IMR-90 (cell line): ENCODE results near the gene NES. TPM values are rescaled to one million over a fixed set of nuclear protein-coding genes. Genes with fewer than 3 reads are reported as not detected.

Source experiments
- ATAC-seq: fragments of 200-7000 bp; cut with Tn5 transposase; 2 replicates; pipeline ENCODE4 v1.9.1; 2020; ENCODE audit warnings: low read depth, mild to moderate bottlenecking, moderate library complexity
- BruUV-seq: library from RNA; stranded (reverse); fragments of 400-500 nt; replicated peaks from 2 replicates; lab custom pipeline; 2021; lab: Mats Ljungman, UMichigan
- CTCF ChIA-PET: fragments of 300-600 bp; formaldehyde crosslinking; extraction: SDS; loops from one replicate; lab custom pipeline; 2021; ENCODE audit warnings: antibody characterized with exemption; lab: Yijun Ruan, JAX
- POLR2A ChIA-PET: fragments of 300-600 bp; sonication (Branson Sonifier 250); formaldehyde crosslinking; loops from one replicate; lab custom pipeline; 2022; ENCODE audit warnings: antibody characterized with exemption; ENCODE audit not compliant: unreplicated experiment; lab: Charles Lee
- DNase-seq: peaks from one replicate; pipeline ENCODE4 v3.0.0; 2013
- H2AFZ ChIP-seq: replicated peaks from 2 replicates; pipeline ENCODE3; 2013; ENCODE audit warnings: low read length, mild to moderate bottlenecking; ENCODE audit not compliant: poor library complexity
- H2AK5ac ChIP-seq: 2 replicates; pipeline ENCODE4 v1.6.1; 2013; ENCODE audit warnings: low read depth, low read length, inconsistent platforms
- H2AK9ac ChIP-seq: replicated peaks from 2 replicates; pipeline ENCODE3; 2013; ENCODE audit warnings: mild to moderate bottlenecking, low read depth, low read length, moderate library complexity; ENCODE audit not compliant: poor library complexity
- H2BK120ac ChIP-seq: 2 replicates; pipeline ENCODE4 v1.6.1; 2013; ENCODE audit warnings: low read depth, low read length, inconsistent platforms
- H2BK15ac ChIP-seq: 3 replicates; pipeline ENCODE4 v1.6.1; 2013; ENCODE audit warnings: low read depth, low read length, inconsistent platforms
- H2BK20ac ChIP-seq: 2 replicates; pipeline ENCODE4 v1.6.1; 2013; ENCODE audit warnings: low read depth, mild to moderate bottlenecking, inconsistent platforms, low read length, moderate library complexity
- H2BK5ac ChIP-seq: 2 replicates; pipeline ENCODE4 v1.6.1; 2013; ENCODE audit warnings: mild to moderate bottlenecking, low read depth, low read length, inconsistent platforms; ENCODE audit not compliant: poor library complexity, severe bottlenecking
- H3K14ac ChIP-seq: replicated peaks from 2 replicates; pipeline ENCODE4 v1.6.1; 2013; ENCODE audit warnings: low read depth, low read length, inconsistent platforms
- H3K18ac ChIP-seq: 2 replicates; pipeline ENCODE4 v1.6.1; 2013; ENCODE audit warnings: low read depth, low read length, control low read depth
- H3K23ac ChIP-seq: 2 replicates; pipeline ENCODE4 v1.6.1; 2013; ENCODE audit warnings: low read depth, low read length, inconsistent platforms
- H3K27ac ChIP-seq: 2 replicates; pipeline ENCODE4 v1.5.1; 2013; ENCODE audit warnings: mild to moderate bottlenecking, control low read depth, low read length; ENCODE audit not compliant: insufficient read depth
- H3K27me3 ChIP-seq: 2 replicates; pipeline ENCODE4 v1.6.1; 2013; ENCODE audit warnings: low read length; ENCODE audit not compliant: control insufficient read depth, insufficient read depth
- H3K36me3 ChIP-seq: 2 replicates; pipeline ENCODE4 v1.6.1; 2013; ENCODE audit warnings: low read length, mixed read lengths; ENCODE audit not compliant: control insufficient read depth, insufficient read depth
- H3K4ac ChIP-seq: 2 replicates; pipeline ENCODE4 v1.6.1; 2013; ENCODE audit warnings: low read depth, low read length, inconsistent platforms
- H3K4me1 ChIP-seq: 2 replicates; pipeline ENCODE4 v1.6.1; 2013; ENCODE audit warnings: low read length, mixed read lengths; ENCODE audit not compliant: control insufficient read depth, insufficient read depth
- H3K4me2 ChIP-seq: 2 replicates; pipeline ENCODE4 v1.6.1; 2013; ENCODE audit warnings: low read depth, mild to moderate bottlenecking, control low read depth, low read length, moderate library complexity
- H3K4me3 ChIP-seq: 2 replicates; pipeline ENCODE4 v1.5.1; 2013; ENCODE audit warnings: low read depth, mild to moderate bottlenecking, control low read depth, low read length, moderate library complexity; ENCODE audit not compliant: insufficient read depth
- H3K56ac ChIP-seq: 2 replicates; pipeline ENCODE4 v1.6.1; 2013; ENCODE audit warnings: low read length, inconsistent platforms; ENCODE audit not compliant: insufficient read depth; ENCODE audit errors: extremely low read depth
- H3K79me1 ChIP-seq, 2 experiments: 2 replicates each; pipeline ENCODE4 v1.6.1; 2013; ENCODE audit warnings: low read length in 2 of 2, inconsistent platforms in 1 of 2, low read depth in 1 of 2
- H3K9ac ChIP-seq: 2 replicates; pipeline ENCODE4 v1.6.1; 2013; ENCODE audit warnings: low read depth, low read length, control low read depth
- H3K9me1 ChIP-seq: 2 replicates; pipeline ENCODE4 v1.6.1; 2013; ENCODE audit warnings: low read length, inconsistent platforms; ENCODE audit not compliant: insufficient read depth
- H3K9me3 ChIP-seq: 2 replicates; pipeline ENCODE4 v1.6.1; 2013; ENCODE audit warnings: low read length; ENCODE audit not compliant: control insufficient read depth, insufficient read depth
- H4K20me1 ChIP-seq: 2 replicates; pipeline ENCODE4 v1.6.1; 2013; ENCODE audit warnings: low read length, inconsistent platforms; ENCODE audit not compliant: insufficient read depth
- H4K5ac ChIP-seq: 2 replicates; pipeline ENCODE4 v1.6.1; 2013; ENCODE audit warnings: mild to moderate bottlenecking, low read depth, low read length, control low read depth
- H4K8ac ChIP-seq, 2 experiments: 2 replicates each; pipeline ENCODE4 v1.6.1; 2013; ENCODE audit warnings: low read depth in 2 of 2, low read length in 2 of 2, control low read depth in 1 of 2, inconsistent platforms in 1 of 2
- H4K91ac ChIP-seq: 2 replicates; pipeline ENCODE4 v1.6.1; 2013; ENCODE audit warnings: low read depth, low read length, inconsistent platforms; ENCODE audit not compliant: insufficient read depth
- BHLHE40 ChIP-seq: fragments of 150-350 bp; IDR thresholded peaks from 2 replicates; pipeline ENCODE4 v1.6.1; 2016; ENCODE audit warnings: mild to moderate bottlenecking, low read depth, low read length
- CHD1 ChIP-seq: IDR thresholded peaks from 2 replicates; pipeline ENCODE4 v1.6.1; 2012; ENCODE audit warnings: low read depth, low read length, improper control_type of control experiment
- ELK1 ChIP-seq: fragments of 150-350 bp; IDR thresholded peaks from 2 replicates; pipeline ENCODE4 v1.6.1; 2016; ENCODE audit warnings: low read depth, mild to moderate bottlenecking, low read length, moderate library complexity, borderline replicate concordance
- FOS ChIP-seq: fragments of 150-350 bp; IDR thresholded peaks from 2 replicates; pipeline ENCODE4 v1.6.1; 2016; ENCODE audit warnings: low read depth, low read length
- MXI1 ChIP-seq: IDR thresholded peaks from 2 replicates; pipeline ENCODE4 v1.6.1; 2012; ENCODE audit warnings: low read depth, mild to moderate bottlenecking, low read length, moderate library complexity, borderline replicate concordance
- RFX5 ChIP-seq: IDR thresholded peaks from 2 replicates; pipeline ENCODE4 v1.8.0; 2012; ENCODE audit warnings: low read depth, mild to moderate bottlenecking, low read length, moderate library complexity
- WGBS, 2 experiments: methylation state at CpG; one replicate each; pipeline versions ENCODE4 v1.1.5 to v1.1.7; 2013; ENCODE audit warnings: missing lambda C conversion rate in 2 of 2; ENCODE audit not compliant: insufficient read length in 1 of 2; ENCODE audit errors: extremely low coverage in 2 of 2; 5-methylcytosine and 5-hydroxymethylcytosine counted together
- dilution Hi-C: fragments of 300-500 bp; cut with HindIII; formaldehyde crosslinking; loops from one replicate; pipeline ENCODE4 v1.14.3; 2018; ENCODE audit warnings: low sequenced_read_pairs; ENCODE audit not compliant: unreplicated experiment
- in situ Hi-C: fragments of 300-500 bp; cut with MboI; formaldehyde crosslinking; loops from 3 replicates; pipeline ENCODE4 v1.14.3; 2019; ENCODE audit warnings: low sequenced_read_pairs, inconsistent platforms, mixed read lengths
- intact Hi-C: fragments of 100-400 bp; cut with micrococcal nuclease; formaldehyde crosslinking; loops from 2 replicates; pipeline ENCODE4 v1.10.0; 2022
- polyA plus RNA-seq, 3 experiments: library from polyadenylated mRNA; depleted of rRNA; stranded (reverse); fragments of >200 nt; gene quantifications; 2 replicates each; pipeline ENCODE4 v1.2.3, GENCODE V29; 2012; ENCODE audit warnings: low replicate concordance in 1 of 3
- total RNA-seq: library from RNA; depleted of rRNA; stranded (reverse); fragments of >200 nt; gene quantifications from 2 replicates; pipeline ENCODE4 v1.2.3, GENCODE V29; 2012

NES gene
- total and polyA plus RNA-seq, 2 of the 4 experiments (the other 2 are of a cell fraction), result 25.3 to 40.1 TPM

- dilution Hi-C loops, result no loop called here
- no peaks in the 10 kb centered on the region for H3K9me3 ChIP-seq
- H3K27ac ChIP-seq, result peak overlapping the region; percentile 5; the same call in 1 of the 2 replicates
- peak overlapping the region; percentile 75 for H2AK9ac ChIP-seq
- ChIA-PET POLR2A (no interaction called here), CTCF (no interaction called here)
- H2AFZ ChIP-seq, result peak overlapping the region; percentile 25
- intact Hi-C loops, result no loop called here
- peak overlapping the region; percentile 50 for H2BK120ac ChIP-seq
- no peaks in the 10 kb centered on the region for H3K27me3 ChIP-seq
- H3K9ac ChIP-seq, result peak overlapping the region; percentile 0; the same call in 1 of the 2 replicates
- H3K4me1 ChIP-seq, result peaks cover 36% of the 10 kb centered on the region
- peaks cover 24% of the 10 kb centered on the region for H3K9me1 ChIP-seq
- H3K4me2 ChIP-seq, result no peak overlapping the region
- H3K56ac ChIP-seq, result no peak overlapping the region
- 71% methylated on average over 1 of the region's 9 CpGs; no CpG with 5 or more reads in 1 of the 2 experiments for WGBS, 2 experiments
- peak overlapping the region; percentile 40 for H4K91ac ChIP-seq
- peak overlapping the region; percentile 75 for H3K4ac ChIP-seq
- peaks cover 0 to 43% of the 10 kb centered on the region in 2 experiments; a peak in 2 of 4 replicates for H3K79me1 ChIP-seq
- H4K5ac ChIP-seq, result peak overlapping the region; percentile 45
- H2BK20ac ChIP-seq, result peak overlapping the region; percentile 72; the same call in 1 of the 2 replicates
- H3K4me3 ChIP-seq, result no peak overlapping the region
- TF ChIP-seq CHD1 (no peak), MXI1 (no peak), FOS (no peak), BHLHE40 (no peak), ELK1 (no peak), RFX5 (no peak)
- H2BK5ac ChIP-seq, result peak overlapping the region; percentile 2
- H3K36me3 ChIP-seq, result peaks cover 9% of the 10 kb centered on the region
- H2AK5ac ChIP-seq, result peak overlapping the region; percentile 55; the same call in 1 of the 2 replicates
- H2BK15ac ChIP-seq, result no peak overlapping the region
- peaks cover under 1% of the 10 kb centered on the region for H4K20me1 ChIP-seq
- peak overlapping the region in 1 of 2 experiments; percentile 93; a peak in 3 of 4 replicates for H4K8ac ChIP-seq
- BruUV-seq, result no TSS peak
- H3K23ac ChIP-seq, result peak overlapping the region; percentile 22; the same call in 1 of the 2 replicates
- H3K18ac ChIP-seq, result peak overlapping the region; percentile 2; the same call in 1 of the 2 replicates
- H3K14ac ChIP-seq, result peak overlapping the region; percentile 90
- ATAC-seq (no peak), DNase-seq (no peak)
- in situ Hi-C loops, result no loop called here
Measured at GRCh38 chr1:156667968-156668709, 9.1 kb downstream of the NES start.
